Smooth muscle cell (in vitro differentiated cells): ENCODE results near the gene ZFAND3. TPM values are rescaled to one million over a fixed set of nuclear protein-coding genes. Genes with fewer than 3 reads are reported as not detected.

Source experiments
- DNase-seq: peaks from one replicate; lab custom pipeline; 2025; ENCODE audit not compliant: unreplicated experiment; lab: John Stamatoyannopoulos, UW
- H2AFZ ChIP-seq: fragments of 200-600 bp; sonication (generic); 2 replicates; pipeline ENCODE4 v1.6.0; 2016; ENCODE audit warnings: antibody characterized with exemption, low read depth, mild to moderate bottlenecking
- H3F3A ChIP-seq: fragments of 200-600 bp; sonication (generic); 2 replicates; pipeline ENCODE4 v1.6.0; 2017; ENCODE audit warnings: antibody characterized with exemption, low read depth
- H3K27ac ChIP-seq: fragments of 200-600 bp; sonication (generic); 2 replicates; pipeline ENCODE4 v1.5.1; 2016; ENCODE audit warnings: low read depth, mild to moderate bottlenecking
- H3K27me3 ChIP-seq: fragments of 200-600 bp; sonication (generic); 2 replicates; pipeline ENCODE4 v1.6.1; 2016; ENCODE audit warnings: low read depth, mild to moderate bottlenecking
- H3K36me3 ChIP-seq: fragments of 200-600 bp; sonication (generic); 2 replicates; pipeline ENCODE4 v1.5.1; 2016; ENCODE audit warnings: low read depth
- H3K4me1 ChIP-seq: fragments of 200-600 bp; sonication (generic); 2 replicates; pipeline ENCODE4 v1.5.1; 2016; ENCODE audit warnings: low read depth
- H3K4me2 ChIP-seq: fragments of 200-600 bp; sonication (generic); 2 replicates; pipeline ENCODE4 v1.6.0; 2016; ENCODE audit warnings: mild to moderate bottlenecking
- H3K4me3 ChIP-seq: fragments of 200-600 bp; sonication (generic); 2 replicates; pipeline ENCODE4 v1.5.1; 2016; ENCODE audit warnings: mild to moderate bottlenecking
- H3K79me2 ChIP-seq: fragments of 200-600 bp; sonication (generic); 2 replicates; pipeline ENCODE4 v1.6.0; 2016; ENCODE audit warnings: low read depth, mild to moderate bottlenecking
- H3K9ac ChIP-seq: fragments of 200-600 bp; sonication (generic); 2 replicates; pipeline ENCODE4 v1.6.0; 2016; ENCODE audit warnings: low read depth
- H3K9me3 ChIP-seq: fragments of 200-600 bp; sonication (generic); replicated peaks from 2 replicates; pipeline ENCODE4 v1.5.1; 2016; ENCODE audit warnings: low read depth
- H4K20me1 ChIP-seq: fragments of 200-600 bp; sonication (generic); 2 replicates; pipeline ENCODE4 v1.6.0; 2016; ENCODE audit warnings: low read depth
- CTCF ChIP-seq: fragments of 200-600 bp; sonication (generic); IDR thresholded peaks from 2 replicates; pipeline ENCODE4 v1.5.1; 2017; ENCODE audit warnings: borderline replicate concordance, mild to moderate bottlenecking, antibody characterized with exemption; ENCODE audit not compliant: insufficient read depth, poor library complexity, severe bottlenecking
- WGBS: methylation state at CpG from one replicate; pipeline ENCODE4 v1.1.7; 2016; ENCODE audit warnings: low lambda C conversion rate; 5-methylcytosine and 5-hydroxymethylcytosine counted together
- polyA plus RNA-seq: library from polyadenylated mRNA; unstranded; fragments of >200 nt; fragmentation: Nextera tagmentation; extraction: Ambion mirVana; gene quantifications from 2 replicates; pipeline ENCODE4 v1.2.1, GENCODE V29; 2016
- total RNA-seq: library from RNA; depleted of rRNA; stranded (reverse); fragments of >200 nt; gene quantifications from 2 replicates; pipeline ENCODE4 v1.2.3, GENCODE V29; 2014

The ZFAND3 gene
- total and polyA plus RNA-seq, 2 experiments from 2014 or later, result 27.6 to 40.5 TPM

GRCh38 chr6:37777272-37777834 is 42.2 kb upstream of the ZFAND3 start:
- WGBS, result 45% methylated on average over 10 of the region's 10 CpGs
- no peak for DNase-seq
- Histone ChIP-seq H3K4me3 (no peak overlapping the region), H3K27ac (no peak overlapping the region), H3K27me3 (peaks cover 7% of the 10 kb centered on the region), H3K4me1 (no peaks in the 10 kb centered on the region), H3K4me2 (no peak overlapping the region), H3K9me3 (no peaks in the 10 kb centered on the region), H3K9ac (no peak overlapping the region), H4K20me1 (no peaks in the 10 kb centered on the region), H2AFZ (no peak overlapping the region), H3F3A (no peaks in the 10 kb centered on the region), H3K79me2 (no peaks in the 10 kb centered on the region), H3K36me3 (no peaks in the 10 kb centered on the region)
- TF ChIP-seq CTCF, result no peak

GRCh38 chr6:37779111-37779800 is 40.3 kb upstream of the ZFAND3 start:
- no peaks in the 10 kb centered on the region for H3K36me3 ChIP-seq
- peaks cover 4% of the 10 kb centered on the region for H3F3A ChIP-seq
- H3K4me3 ChIP-seq, result no peak overlapping the region
- H3K27ac ChIP-seq, result no peak overlapping the region
- peaks cover 14% of the 10 kb centered on the region for H3K4me1 ChIP-seq
- no peak for TF ChIP-seq CTCF
- H3K9me3 ChIP-seq, result no peaks in the 10 kb centered on the region
- H3K27me3 ChIP-seq, result peaks cover 7% of the 10 kb centered on the region
- WGBS, result 69% methylated on average over 4 of the region's 4 CpGs
- H3K9ac ChIP-seq, result no peak overlapping the region
- no peak overlapping the region for H2AFZ ChIP-seq
- no peak overlapping the region for H3K4me2 ChIP-seq
- no peak for DNase-seq
- H3K79me2 ChIP-seq, result no peaks in the 10 kb centered on the region
- no peaks in the 10 kb centered on the region for H4K20me1 ChIP-seq

GRCh38 chr6:37779902-37780628 is 39.5 kb upstream of the ZFAND3 start:
- H3K79me2 ChIP-seq, result no peaks in the 10 kb centered on the region
- H3F3A ChIP-seq, result peaks cover 4% of the 10 kb centered on the region
- H3K27me3 ChIP-seq, result peaks cover 7% of the 10 kb centered on the region
- DNase-seq, result no peak
- no peak for TF ChIP-seq CTCF
- no peak overlapping the region for H3K4me2 ChIP-seq
- peaks cover 22% of the 10 kb centered on the region for H3K4me1 ChIP-seq
- H3K4me3 ChIP-seq, result no peak overlapping the region
- 75% methylated on average over 7 of the region's 7 CpGs for WGBS
- H3K9me3 ChIP-seq, result no peaks in the 10 kb centered on the region
- H3K9ac ChIP-seq, result no peak overlapping the region
- H4K20me1 ChIP-seq, result no peaks in the 10 kb centered on the region
- H3K27ac ChIP-seq, result no peak overlapping the region
- H3K36me3 ChIP-seq, result no peaks in the 10 kb centered on the region
- no peak overlapping the region for H2AFZ ChIP-seq
